Stimulated activated CD4-positive, alpha-beta T cell treated with anti-CD3 and anti-CD28 coated beads, Interleukin-15, amount 100 ng/mL, for 24 hours (primary cell): Measurements from ENCODE around the gene CDK6.

Experiments used
- DNase-seq: peaks from one replicate; pipeline ENCODE4 v3.0.0-alpha.2; 2020

CDK6 gene

GRCh38 chr7:92824450-92824849 is 11.9 kb downstream of the CDK6 start:
- no peak for DNase-seq

GRCh38 chr7:92823042-92823441 is 13.3 kb downstream of the CDK6 start:
- DNase-seq, result no peak

DNA sequence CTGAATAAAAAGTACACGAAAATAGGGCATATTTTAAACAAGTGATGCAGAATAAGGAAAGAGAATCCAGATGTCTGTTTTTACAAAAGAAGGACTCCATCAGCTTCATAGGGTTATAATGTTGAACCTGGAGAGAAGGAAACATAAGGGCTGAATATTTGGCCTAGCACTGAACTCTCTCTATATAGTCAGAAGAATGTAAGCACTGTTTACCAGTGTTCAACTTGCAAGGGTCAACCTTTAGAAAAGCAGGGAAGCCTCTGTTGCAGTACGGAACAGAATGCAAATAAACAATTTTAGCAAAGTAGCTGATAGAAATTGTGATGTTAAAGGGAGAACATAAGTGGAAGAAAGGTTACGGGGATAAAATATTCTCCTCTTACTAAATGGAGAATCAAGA is 16.2 kb downstream of the CDK6 start:
- no peak for DNase-seq

GRCh38 chr7:92817398-92817797 is 19.0 kb downstream of the CDK6 start:
- DNase-seq, result no peak

DNA sequence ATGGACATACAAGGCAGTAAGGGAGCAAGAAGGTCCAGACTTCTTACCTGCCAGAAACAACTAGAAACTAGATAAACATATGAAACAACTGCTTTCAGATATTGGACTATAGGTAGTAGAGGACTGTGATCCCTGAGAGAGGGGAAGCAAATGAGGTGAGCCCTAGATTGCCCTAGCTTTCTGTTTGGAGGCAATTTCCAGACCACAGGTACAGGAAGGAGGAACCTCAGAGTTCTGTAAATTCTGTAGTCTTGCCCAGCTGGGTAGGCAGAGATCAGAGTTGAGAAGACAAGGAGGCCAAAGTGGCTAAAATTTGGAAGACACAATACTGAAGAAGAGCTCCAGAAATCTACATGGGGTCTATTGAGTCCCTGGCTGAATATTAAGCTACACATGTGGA is 21.0 kb downstream of the CDK6 start:
- DNase-seq, result no peak

- DNase-seq, result no peak
Measured at GRCh38 chr7:92813390-92814024, 22.9 kb downstream of the CDK6 start.

GRCh38 chr7:92811158-92811557 is 25.2 kb downstream of the CDK6 start:
- no peak for DNase-seq

- DNase-seq, result peak; percentile 70
Measured at GRCh38 chr7:92809760-92810573, 26.4 kb downstream of the CDK6 start.

GRCh38 chr7:92809397-92809759 is 27.0 kb downstream of the CDK6 start:
- no peak for DNase-seq

DNA sequence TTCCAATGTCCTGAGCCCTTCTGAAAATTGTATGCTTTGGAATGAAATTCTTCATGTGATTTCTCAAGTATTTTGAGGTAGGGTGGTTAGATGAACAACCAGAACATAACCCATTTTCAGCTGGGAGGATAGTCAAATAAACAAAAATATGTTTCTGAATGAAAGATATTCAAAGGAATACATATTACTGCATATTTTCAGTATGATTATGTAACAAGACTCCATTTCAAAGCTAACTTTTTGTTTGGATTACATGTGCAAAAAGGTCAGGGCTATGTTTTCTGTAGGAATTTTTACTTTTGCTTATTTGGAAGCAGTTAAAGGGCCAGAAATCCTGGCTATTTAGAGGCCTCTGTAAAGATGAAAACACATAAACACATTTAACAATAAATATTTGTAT is 27.7 kb downstream of the CDK6 start:
- no peak for DNase-seq

- no peak for DNase-seq
Measured at GRCh38 chr7:92808006-92808405, 28.4 kb downstream of the CDK6 start.

GRCh38 chr7:92806496-92806895 is 29.9 kb downstream of the CDK6 start:
- DNase-seq, result no peak

DNA sequence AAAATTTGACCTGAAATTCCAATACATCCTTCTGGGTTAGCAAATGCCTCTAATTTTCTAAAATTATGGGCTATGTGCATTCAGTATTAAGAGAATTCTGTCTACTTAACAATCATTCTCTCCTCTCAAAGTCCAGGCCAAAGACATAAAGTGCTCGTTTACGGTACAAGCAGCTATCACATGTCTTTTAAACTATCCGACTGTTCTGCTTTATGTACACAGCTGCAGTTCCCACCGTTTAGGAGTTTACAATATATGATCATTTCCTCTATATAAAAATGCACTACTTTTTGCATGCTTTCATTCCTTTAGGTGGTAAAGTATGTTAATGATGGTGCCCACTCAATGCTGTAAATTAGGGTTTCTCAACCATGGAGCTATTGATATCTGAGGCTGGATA is 34.0 kb downstream of the CDK6 start:
- DNase-seq, result no peak

- DNase-seq, result no peak
Measured at GRCh38 chr7:92799446-92800211, 36.7 kb downstream of the CDK6 start.

- DNase-seq, result no peak
Measured at GRCh38 chr7:92798517-92799249, 37.7 kb downstream of the CDK6 start.

DNA sequence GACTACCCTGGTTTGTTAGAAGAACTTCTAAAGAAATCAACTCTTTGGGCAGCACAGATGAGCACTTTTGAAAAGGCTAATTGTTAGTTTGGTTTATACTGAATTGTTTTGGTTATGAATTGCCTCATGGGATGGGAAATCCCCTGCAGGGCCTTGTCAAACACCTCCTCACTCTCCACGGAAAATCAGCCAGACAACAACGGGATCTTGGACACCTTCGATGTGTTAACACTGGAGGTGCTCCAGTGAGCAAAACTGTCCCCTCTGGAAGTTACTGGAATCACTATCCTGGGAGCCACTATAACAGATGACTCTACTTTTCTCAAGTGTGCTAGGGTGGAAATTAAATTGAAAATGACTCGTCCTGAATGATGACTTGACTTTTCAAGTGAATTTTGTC is 38.7 kb downstream of the CDK6 start:
- peak; percentile 35 for DNase-seq

DNA sequence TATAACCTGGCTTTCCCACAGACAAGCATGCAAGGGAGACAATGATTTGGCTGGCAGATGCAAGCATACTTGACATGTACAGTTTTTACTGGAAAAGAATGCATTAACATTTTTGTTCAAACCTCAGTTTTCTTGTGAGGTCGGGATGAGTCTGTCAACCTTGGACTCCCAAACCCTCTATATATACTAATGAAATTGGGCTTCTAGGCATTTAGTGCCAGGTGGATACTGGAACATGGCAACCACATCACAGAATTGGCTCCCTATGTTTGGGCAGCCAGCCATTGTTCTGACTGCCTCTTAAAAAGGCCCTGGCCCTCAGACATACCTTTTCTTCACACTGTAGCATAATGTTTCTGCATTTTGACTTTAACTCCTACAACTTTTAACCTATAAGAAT is 39.1 kb downstream of the CDK6 start:
- no peak for DNase-seq

DNA sequence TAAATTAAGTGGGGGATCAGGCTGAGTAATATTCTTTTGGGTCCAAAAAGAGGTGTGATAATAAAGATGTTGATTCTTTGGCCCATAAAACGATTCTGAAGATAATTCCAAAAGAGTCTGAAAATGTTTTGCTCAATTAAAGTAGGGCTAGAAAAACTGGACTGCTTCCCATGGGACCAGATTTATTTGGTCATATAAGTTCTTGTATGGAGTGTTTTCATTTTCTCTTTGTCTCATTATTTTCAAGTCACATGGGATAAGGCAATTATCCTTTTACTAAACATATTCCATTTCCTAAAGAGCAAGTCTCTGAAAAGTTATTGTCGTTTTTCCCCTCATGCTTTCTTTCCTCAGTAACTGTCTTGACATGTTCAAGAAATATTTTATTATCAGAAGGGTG is 41.5 kb downstream of the CDK6 start:
- no peak for DNase-seq

- no peak for DNase-seq
Measured at GRCh38 chr7:92794391-92794790, 42.0 kb downstream of the CDK6 start.

- DNase-seq, result no peak
Measured at GRCh38 chr7:92793656-92794205, 42.6 kb downstream of the CDK6 start.

GRCh38 chr7:92790992-92791391 is 45.4 kb downstream of the CDK6 start:
- no peak for DNase-seq

DNA sequence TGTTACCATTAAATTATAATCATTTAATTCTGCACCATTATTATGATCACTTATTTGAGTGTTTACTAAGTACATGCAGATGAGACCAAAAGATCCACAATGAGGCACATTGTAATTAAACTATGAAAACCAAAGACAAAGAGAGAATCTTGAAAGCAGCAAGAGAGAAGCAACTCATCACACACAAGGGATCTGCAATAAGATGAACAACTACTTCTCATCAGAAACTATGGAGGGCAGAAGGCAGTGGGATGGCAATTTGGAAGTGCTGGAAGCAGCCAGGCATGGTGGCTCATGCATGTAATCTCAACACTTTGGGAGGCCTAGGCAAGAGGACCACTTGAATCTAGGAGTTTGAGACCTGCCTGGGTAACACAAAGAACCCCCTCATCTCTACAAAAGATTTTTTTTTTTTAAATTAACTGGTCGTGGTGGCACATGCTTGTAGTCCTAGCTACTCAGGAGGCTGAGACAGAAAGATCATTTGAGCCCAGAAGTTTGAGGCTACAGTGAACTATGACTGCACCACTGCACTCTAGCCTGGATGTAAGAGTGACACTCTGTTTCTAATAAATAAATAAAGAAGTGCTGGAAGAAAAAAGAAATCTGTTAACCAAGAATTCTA is 47.7 kb downstream of the CDK6 start:
- DNase-seq, result no peak

- DNase-seq, result no peak
Measured at GRCh38 chr7:92785923-92786322, 50.5 kb downstream of the CDK6 start.
